IPS-18c (cell line): ENCODE measurements around the gene UVRAG.

Experiments
- H3K4me3 ChIP-seq: 2 replicates; pipeline ENCODE4 v1.7.0; 2013; ENCODE audit warnings: low read depth, mild to moderate bottlenecking, low read length, moderate library complexity; ENCODE audit not compliant: insufficient read depth
- H3K9me3 ChIP-seq: one replicate; pipeline ENCODE4 v1.6.1; 2013; ENCODE audit warnings: mild to moderate bottlenecking, low read length, moderate library complexity; ENCODE audit not compliant: control insufficient read depth, insufficient read depth

UVRAG gene

DNA sequence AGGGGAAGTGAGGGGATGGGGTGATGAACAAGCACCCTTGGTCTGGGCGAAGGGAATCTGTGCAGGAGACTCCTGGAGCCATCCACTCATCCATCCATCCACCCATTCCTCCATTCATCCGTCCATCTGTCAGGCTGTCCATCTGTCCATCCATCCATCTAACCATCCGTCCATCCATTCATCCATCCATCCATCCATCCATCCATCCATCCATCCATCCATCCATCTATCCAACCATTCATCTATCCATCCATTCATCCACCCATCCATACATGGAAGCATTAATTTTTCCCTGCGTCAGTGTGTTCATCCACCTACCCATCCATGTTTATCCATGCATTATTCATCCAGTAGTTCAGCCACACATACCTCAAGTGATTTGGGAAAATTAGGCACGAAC lies 359.3 kb downstream of the UVRAG start:
- H3K4me3 ChIP-seq = no peak overlapping the region
- H3K9me3 ChIP-seq = no peaks in the 10 kb centered on the region

DNA sequence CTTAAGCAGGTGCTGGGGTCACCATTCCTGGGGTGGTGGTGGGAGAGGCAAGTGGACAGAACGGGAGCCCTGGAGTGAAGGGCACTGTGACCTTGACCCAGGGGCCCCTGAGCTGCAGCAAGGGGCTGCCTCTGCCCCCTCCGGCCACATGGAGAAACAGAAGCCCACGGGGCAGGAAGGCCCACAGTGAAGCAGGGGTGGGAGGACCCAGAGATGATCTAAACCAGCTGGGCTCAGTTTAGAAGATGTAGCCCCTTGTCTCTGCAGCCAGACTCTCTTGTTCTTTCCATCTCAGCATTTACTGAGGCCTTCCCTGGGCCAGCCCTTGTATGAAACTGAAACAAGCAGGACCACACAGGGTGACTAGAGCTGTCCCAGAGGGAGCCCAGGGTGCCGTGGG lies 360.8 kb downstream of the UVRAG start:
- Histone ChIP-seq H3K9me3 (no peaks in the 10 kb centered on the region), H3K4me3 (no peak overlapping the region)

DNA sequence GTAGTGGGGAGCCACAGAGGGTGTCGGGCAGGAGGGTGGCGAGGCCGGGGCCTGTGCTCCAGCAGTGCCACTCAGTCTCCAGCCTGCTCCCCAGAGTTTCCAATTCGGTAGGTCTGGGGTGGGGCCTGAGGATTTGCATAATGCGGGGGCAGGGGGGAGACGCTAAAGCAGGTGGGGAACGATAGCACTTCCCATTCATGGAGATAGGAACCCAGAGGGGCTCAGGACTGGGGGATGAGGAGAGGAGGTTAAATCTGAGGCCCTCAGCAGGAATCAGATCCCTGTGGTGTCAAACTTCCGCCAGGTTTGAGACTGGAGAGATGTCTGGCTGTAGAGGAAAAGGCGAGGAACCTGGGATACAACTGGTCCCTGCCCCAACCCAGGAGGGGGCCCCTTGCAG lies 361.5 kb downstream of the UVRAG start:
- Histone ChIP-seq H3K4me3 (no peak overlapping the region), H3K9me3 (no peaks in the 10 kb centered on the region)

DNA sequence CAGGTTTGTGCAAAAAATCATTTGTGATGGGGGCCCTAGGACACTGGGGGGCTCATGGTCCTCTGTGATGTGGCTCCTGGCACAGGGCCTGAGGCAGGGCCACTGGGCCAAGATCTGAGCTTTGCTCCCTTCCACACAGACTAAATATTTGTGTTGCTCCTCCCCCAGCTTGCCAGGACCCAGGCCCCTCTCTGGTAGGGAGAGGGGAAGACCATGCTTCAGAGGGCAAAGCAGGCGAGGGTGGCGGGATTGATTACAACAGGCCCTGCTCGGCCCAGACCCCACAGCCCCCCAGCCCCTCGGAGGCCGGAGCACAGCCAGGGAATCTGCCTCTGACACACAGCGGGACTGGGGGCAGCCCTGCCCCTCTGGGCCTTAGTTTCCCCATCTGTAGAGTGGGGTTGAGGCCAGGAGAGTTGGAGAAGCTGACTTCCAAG lies 362.3 kb downstream of the UVRAG start:
- Histone ChIP-seq H3K9me3 (no peaks in the 10 kb centered on the region), H3K4me3 (no peak overlapping the region)

DNA sequence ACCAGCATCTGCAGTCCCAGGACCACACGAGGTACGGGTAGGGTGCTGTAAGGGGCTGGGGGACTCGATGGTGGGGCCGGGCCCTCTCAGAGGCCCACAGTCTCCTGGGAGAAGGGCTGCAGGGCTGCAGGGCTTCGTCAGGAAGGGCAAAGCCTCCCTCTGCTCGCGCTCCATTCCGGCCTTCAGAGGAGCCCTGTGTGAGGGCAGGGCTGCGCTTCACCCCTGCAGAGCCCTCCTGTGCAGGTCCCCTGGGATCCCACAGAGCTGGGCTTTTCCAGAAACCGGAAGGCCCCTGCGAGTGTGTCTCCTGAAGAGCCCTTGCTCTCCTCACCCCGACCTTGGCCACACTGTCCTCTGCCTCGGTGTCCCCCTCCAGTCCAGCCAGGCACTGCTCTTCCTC lies 364.1 kb downstream of the UVRAG start:
- no peak overlapping the region for H3K4me3 ChIP-seq

DNA sequence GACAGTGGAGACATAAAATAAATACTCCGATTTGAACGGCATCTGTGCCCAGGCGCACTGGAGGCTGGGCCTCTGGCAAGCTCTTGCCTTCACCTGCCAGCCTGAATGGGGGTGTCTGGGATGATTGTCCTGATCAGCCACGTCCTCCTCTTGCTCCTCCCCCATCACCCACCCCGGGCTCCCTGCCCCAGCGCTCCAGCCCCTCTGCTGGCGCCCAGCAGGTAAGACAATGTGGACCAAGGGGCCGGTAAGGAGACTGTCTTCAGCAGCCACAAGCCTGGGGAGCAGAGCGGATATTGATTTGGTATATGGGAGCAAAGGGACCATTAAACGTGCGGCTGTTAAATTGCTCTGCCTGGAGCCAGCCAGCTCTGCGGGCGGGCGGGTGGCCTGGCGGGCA lies 366.4 kb downstream of the UVRAG start:
- H3K9me3 ChIP-seq = no peaks in the 10 kb centered on the region
- no peak overlapping the region for H3K4me3 ChIP-seq

More for the DNA sequence above, 364.1 kb downstream of the UVRAG start:
- no peaks in the 10 kb centered on the region for H3K9me3 ChIP-seq

DNA sequence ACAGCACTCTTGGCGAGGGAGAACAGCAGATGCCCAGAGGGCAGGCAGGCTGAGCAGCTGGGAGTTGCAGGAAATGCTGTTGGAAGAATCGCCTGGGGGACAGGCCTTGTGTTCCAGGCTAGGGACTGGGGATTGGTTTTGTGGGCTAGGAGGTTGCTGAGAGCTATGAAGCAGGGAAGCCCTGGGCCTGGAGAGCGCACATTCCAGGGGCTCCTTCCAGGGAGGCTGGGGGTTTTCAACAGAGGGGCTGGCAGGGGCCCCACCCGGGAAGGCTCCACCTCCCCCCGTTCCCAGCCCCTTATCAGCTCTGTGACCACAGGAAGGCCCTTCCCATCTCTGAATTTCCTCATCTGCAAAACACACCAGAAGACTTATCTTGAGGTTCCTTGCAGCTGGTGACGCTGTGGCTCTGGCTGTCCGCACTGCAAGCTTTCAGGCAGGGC lies 369.6 kb downstream of the UVRAG start:
- Histone ChIP-seq H3K9me3 (no peaks in the 10 kb centered on the region), H3K4me3 (no peak overlapping the region)

DNA sequence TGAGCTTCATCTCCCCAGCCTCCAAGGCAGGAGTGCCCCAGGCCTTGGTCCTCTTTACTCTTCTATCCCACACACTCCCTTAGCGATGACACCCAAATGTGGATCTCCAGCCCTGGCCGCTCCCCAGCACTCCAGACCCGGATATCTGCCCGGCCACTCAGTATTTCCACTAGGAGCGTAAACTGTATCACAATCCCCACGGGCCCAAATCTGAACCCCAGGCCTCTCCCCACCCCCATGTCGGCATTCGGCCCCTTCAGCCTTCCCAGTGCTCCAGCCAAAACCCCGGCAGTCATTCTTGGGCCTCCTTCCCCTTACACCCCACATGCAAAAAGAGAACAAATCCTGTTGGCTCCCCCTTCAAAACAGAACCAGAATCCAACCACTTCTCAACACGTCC lies 370.5 kb downstream of the UVRAG start:
- Histone ChIP-seq H3K9me3 (no peaks in the 10 kb centered on the region), H3K4me3 (no peak overlapping the region)

DNA sequence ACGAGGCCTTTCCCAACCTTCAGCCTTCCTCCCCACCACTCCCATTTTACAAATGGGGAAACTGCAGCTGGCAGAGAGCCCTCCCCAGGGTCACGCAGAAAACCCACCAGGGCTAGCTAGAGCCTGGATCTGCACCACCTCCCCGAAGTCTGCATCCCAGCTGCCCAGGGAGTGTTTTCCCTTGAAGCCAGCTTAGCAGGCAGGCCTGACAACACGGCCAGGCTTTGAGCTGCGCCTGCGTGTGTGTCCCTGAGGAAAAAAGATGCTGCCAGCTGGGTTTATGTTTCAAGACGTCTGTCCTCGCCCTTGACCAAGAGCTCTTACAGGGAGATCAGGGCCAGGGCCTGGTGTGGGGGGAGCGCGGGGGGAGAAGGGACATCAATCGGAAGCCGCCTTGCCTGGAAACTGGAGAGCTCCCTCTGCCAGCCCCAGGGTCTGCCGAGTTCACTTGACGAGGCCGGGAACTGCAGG lies 371.0 kb downstream of the UVRAG start:
- Histone ChIP-seq H3K4me3 (no peak overlapping the region), H3K9me3 (no peaks in the 10 kb centered on the region)

DNA sequence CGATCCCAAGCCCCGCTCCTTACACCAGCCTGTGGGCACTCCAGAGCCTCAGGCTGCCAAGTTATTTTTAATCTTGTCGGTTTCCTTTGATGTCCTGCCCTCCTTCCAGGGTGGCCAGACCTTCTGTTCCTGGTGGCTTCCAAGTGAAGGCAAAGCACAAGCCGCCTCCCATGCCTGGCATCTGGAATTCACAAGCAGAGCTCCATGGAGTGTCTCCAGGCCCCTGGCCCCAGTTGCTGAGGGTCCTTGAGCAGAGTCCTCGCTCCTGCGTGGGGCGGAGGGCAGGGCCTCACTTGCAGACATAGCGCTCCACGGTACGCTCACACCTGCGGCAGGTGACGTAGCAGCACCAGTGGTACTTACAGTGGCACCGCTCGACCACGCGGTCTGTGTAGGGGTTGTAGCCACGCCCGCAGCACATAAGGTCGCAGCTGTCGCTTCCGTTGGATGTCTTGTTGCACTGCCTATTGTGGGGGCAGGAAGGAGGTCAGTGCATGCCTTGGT lies 371.8 kb downstream of the UVRAG start:
- H3K4me3 ChIP-seq = no peak overlapping the region
- no peaks in the 10 kb centered on the region for H3K9me3 ChIP-seq

DNA sequence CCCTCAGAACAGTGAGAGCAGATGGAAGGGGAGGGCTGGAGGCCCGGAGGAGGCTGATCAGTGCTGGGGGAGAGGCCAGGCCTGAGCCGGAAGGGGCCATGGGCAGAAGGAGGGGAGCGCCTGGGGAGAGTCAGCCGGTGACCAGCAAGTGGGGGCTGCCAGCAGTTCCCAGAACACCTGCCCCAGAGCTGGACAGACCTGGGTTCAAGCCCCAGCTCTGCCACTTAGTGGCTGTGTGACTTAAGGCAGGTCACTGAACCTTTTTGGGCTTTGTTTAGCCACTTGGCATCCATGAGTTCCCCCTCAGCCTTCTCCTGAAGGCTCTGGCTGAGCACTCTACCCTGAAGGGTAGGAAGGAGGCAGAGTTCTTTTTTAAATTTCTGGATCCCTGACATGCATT lies 373.9 kb downstream of the UVRAG start:
- Histone ChIP-seq H3K9me3 (no peaks in the 10 kb centered on the region), H3K4me3 (no peak overlapping the region)

DNA sequence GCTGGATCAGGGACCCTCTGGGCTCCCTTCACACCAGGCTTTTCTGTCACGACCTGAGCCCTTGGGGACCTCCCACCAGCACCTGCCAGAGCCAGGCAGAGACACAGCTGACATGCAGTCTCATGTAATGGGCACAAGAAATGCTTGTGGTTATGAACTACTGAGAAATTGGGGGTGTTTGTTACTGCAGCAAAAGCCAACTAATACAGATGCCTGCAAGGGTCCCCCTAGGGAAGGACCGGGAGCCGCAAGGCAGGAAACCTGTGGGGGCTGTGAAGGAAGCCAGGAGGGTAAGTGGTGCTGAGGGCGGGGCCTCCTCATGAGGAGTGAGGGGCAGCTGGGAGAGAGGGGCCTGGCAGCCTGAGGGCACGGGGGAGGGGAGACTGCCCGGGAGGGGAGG lies 374.7 kb downstream of the UVRAG start:
- Histone ChIP-seq H3K9me3 (no peaks in the 10 kb centered on the region), H3K4me3 (no peak overlapping the region)

DNA sequence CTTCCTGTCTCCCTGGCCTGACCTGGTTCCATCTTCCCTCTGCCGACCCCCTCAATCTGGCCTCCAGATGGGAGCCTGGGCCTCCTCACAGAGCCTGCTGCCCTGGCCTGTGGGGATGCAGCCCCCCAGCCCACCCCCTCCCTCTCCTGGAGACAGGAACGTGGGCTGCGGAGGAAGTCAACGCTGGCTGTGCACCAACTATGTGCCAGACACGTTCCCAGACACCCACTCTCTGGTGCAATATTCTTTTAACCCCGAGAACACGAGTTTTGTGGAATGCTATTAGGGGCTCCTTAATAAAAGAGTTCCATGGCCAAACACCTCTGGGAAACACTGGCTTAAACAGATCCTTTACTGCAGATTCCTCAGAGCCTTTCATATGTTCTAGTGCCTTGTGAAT lies 375.4 kb downstream of the UVRAG start:
- no peaks in the 10 kb centered on the region for H3K9me3 ChIP-seq
- H3K4me3 ChIP-seq = no peak overlapping the region
